Endothelial cell (in vitro differentiated cells): ENCODE results near the gene UPF1. TPM values are rescaled to one million over a fixed set of nuclear protein-coding genes. Genes with fewer than 3 reads are reported as not detected.

Experiments
- DNase-seq: peaks from one replicate; pipeline ENCODE4 v3.0.0; 2021; ENCODE audit warnings: low spot score
- H3K27ac Mint-ChIP-seq: one replicate; pipeline ENCODE4 v1.8.0; 2021; ENCODE audit warnings: mixed read lengths, inconsistent platforms; ENCODE audit not compliant: unreplicated experiment
- H3K27me3 Mint-ChIP-seq: one replicate; pipeline ENCODE4 v1.8.0; 2021; ENCODE audit warnings: mild to moderate bottlenecking, moderate library complexity, mixed read lengths, inconsistent platforms; ENCODE audit not compliant: unreplicated experiment
- H3K36me3 Mint-ChIP-seq: one replicate; pipeline ENCODE4 v1.8.0; 2021; ENCODE audit warnings: mild to moderate bottlenecking, low read depth, mixed read lengths, inconsistent platforms; ENCODE audit not compliant: unreplicated experiment
- H3K4me1 Mint-ChIP-seq: one replicate; pipeline ENCODE4 v1.8.0; 2021; ENCODE audit warnings: mild to moderate bottlenecking, mixed read lengths, inconsistent platforms; ENCODE audit not compliant: unreplicated experiment
- H3K4me3 Mint-ChIP-seq: one replicate; pipeline ENCODE4 v1.8.0; 2021; ENCODE audit warnings: mild to moderate bottlenecking, mixed read lengths, inconsistent platforms; ENCODE audit not compliant: unreplicated experiment
- H3K9me3 Mint-ChIP-seq: one replicate; pipeline ENCODE4 v1.8.0; 2021; ENCODE audit warnings: mixed read lengths, inconsistent platforms; ENCODE audit not compliant: unreplicated experiment
- CTCF ChIP-seq: fragments of 200-600 bp; sonication (generic); IDR thresholded peaks from one replicate; pipeline ENCODE4 v1.5.0; 2021; ENCODE audit warnings: antibody characterized with exemption; ENCODE audit not compliant: unreplicated experiment
- long read RNA-seq: library from polyadenylated mRNA; unstranded; transcript quantifications from one replicate; pipeline ENCODE4 v2.0.0, GENCODE V29; 2020; ENCODE audit not compliant: unreplicated experiment
- total RNA-seq: library from RNA; stranded (reverse); fragmentation: NEBNext Ultra II Directional; extraction: Animal tissue kit (Norgen Biotek cat#: 25700); gene quantifications from one replicate; pipeline ENCODE4 v1.2.1, GENCODE V29; 2021; ENCODE audit not compliant: unreplicated experiment

UPF1 gene
- 69.8 TPM for total RNA-seq
- long read RNA-seq, partial matches to known transcripts, result 1 of 5 reads
- long read RNA-seq, other reads (novel, unspliced or antisense), result 4 of 5 reads

- H3K27me3 Mint-ChIP-seq, result peaks cover 2% of the 10 kb centered on the region
- TF ChIP-seq CTCF, result no peak
- peak within 1 kb of the TSS; percentile 77 for H3K27ac Mint-ChIP-seq
- peaks cover 27% of the 10 kb centered on the region for H3K4me1 Mint-ChIP-seq
- no peaks in the 10 kb centered on the region for H3K9me3 Mint-ChIP-seq
- peak within 1 kb of the TSS; percentile 98 for H3K4me3 Mint-ChIP-seq
- peaks cover 13% of the 10 kb centered on the region for H3K36me3 Mint-ChIP-seq
- DNase-seq, result peak; percentile 96
Measured at GRCh38 chr19:18831524-18832305, at the start of gene UPF1. UPF1 (plus strand) TSS chr19:18831959; CDS start chr19:18832210, 251 bp downstream.

GRCh38 chr19:18782559-18783225, 49.1 kb upstream of the UPF1 start:
- TF ChIP-seq CTCF, result no peak
- H3K4me1 Mint-ChIP-seq, result no peaks in the 10 kb centered on the region
- H3K27ac Mint-ChIP-seq, result no peak overlapping the region
- H3K36me3 Mint-ChIP-seq, result no peaks in the 10 kb centered on the region
- no peaks in the 10 kb centered on the region for H3K9me3 Mint-ChIP-seq
- no peak overlapping the region for H3K4me3 Mint-ChIP-seq
- H3K27me3 Mint-ChIP-seq, result peaks cover 28% of the 10 kb centered on the region
- DNase-seq, result no peak

GRCh38 chr19:18783958-18784785, 47.6 kb upstream of the UPF1 start:
- DNase-seq, result no peak
- TF ChIP-seq CTCF, result no peak
- Mint-ChIP-seq H3K4me1 (peaks cover under 1% of the 10 kb centered on the region), H3K27ac (no peak overlapping the region), H3K4me3 (no peak overlapping the region), H3K9me3 (no peaks in the 10 kb centered on the region), H3K27me3 (peaks cover 34% of the 10 kb centered on the region), H3K36me3 (no peaks in the 10 kb centered on the region)

- Mint-ChIP-seq H3K4me1 (peaks cover 2% of the 10 kb centered on the region), H3K27ac (no peak overlapping the region), H3K4me3 (no peak overlapping the region), H3K27me3 (peaks cover 39% of the 10 kb centered on the region), H3K36me3 (no peaks in the 10 kb centered on the region), H3K9me3 (no peaks in the 10 kb centered on the region)
- TF ChIP-seq CTCF, result no peak
- DNase-seq, result no peak
Measured at GRCh38 chr19:18784786-18785120, 47.0 kb upstream of the UPF1 start.
